8988T (cell line): ENCODE results near the gene NR1D1.

Source experiments
- DNase-seq: peaks from one replicate; pipeline ENCODE4 v3.0.0; 2011

NR1D1 gene

GRCh38 chr17:40111221-40112128 lies 11.1 kb upstream of the NR1D1 start:
- peak; percentile 54 for DNase-seq

GRCh38 chr17:40110026-40110845 lies 9.8 kb upstream of the NR1D1 start:
- no peak for DNase-seq

GRCh38 chr17:40108970-40109824 lies 8.8 kb upstream of the NR1D1 start:
- no peak for DNase-seq

- DNase-seq = no peak
Measured at GRCh38 chr17:40107522-40108174, 7.3 kb upstream of the NR1D1 start.

- no peak for DNase-seq
Measured at GRCh38 chr17:40106760-40107521, 6.6 kb upstream of the NR1D1 start.

- DNase-seq = no peak
Measured at GRCh38 chr17:40105861-40106759, 5.7 kb upstream of the NR1D1 start.

GRCh38 chr17:40104594-40105486 lies 4.5 kb upstream of the NR1D1 start:
- DNase-seq = no peak

- DNase-seq = no peak
Measured at GRCh38 chr17:40103688-40104087, 3.3 kb upstream of the NR1D1 start.

GRCh38 chr17:40103071-40103661 lies 2.8 kb upstream of the NR1D1 start:
- DNase-seq = no peak

GRCh38 chr17:40101367-40102210 lies 1.2 kb upstream of the NR1D1 start:
- DNase-seq = no peak

GRCh38 chr17:40100669-40101366 lies 429 bp upstream of the NR1D1 start:
- peak; percentile 91 for DNase-seq

- DNase-seq = no peak
Measured at GRCh38 chr17:40099619-40100418, 570 bp downstream of the NR1D1 start.

GRCh38 chr17:40098846-40099618 lies 1.4 kb downstream of the NR1D1 start:
- DNase-seq = peak; percentile 89

GRCh38 chr17:40097931-40098845 lies 2.2 kb downstream of the NR1D1 start:
- no peak for DNase-seq

GRCh38 chr17:40097087-40097486 lies 3.3 kb downstream of the NR1D1 start:
- DNase-seq = no peak
